Caki2 (cell line): ENCODE measurements around the gene MARK1. TPM values are rescaled to one million over a fixed set of nuclear protein-coding genes. Genes with fewer than 3 reads are reported as not detected.
"Not testable (repeated sequence)": the region's sequence is repeated elsewhere in the genome, so short reads cannot be mapped to it uniquely, and the experiment has no call there.

Experiments used
- DNase-seq: peaks from one replicate; pipeline ENCODE4 v3.0.0-alpha.2; 2015; ENCODE audit warnings: low read depth
- in situ Hi-C: cut with HindIII; loops from 2 replicates; pipeline ENCODE4 v1.10.0; 2016; ENCODE audit warnings: low sequenced_read_pairs, low pct_unique_long_range_greater_than_20kb, mixed read lengths
- total RNA-seq: library from RNA; depleted of rRNA; stranded (reverse); fragments of >200 nt; shearing (Covaris generic); gene quantifications from 2 replicates; pipeline ENCODE4 v1.2.3, GENCODE V29; 2014; ENCODE audit warnings: low replicate concordance

MARK1 gene
- total RNA-seq, 1 experiment from 2014 or later: 1.1 TPM

- in situ Hi-C loops: no loop called here
These were observed 152.2 kb downstream of the MARK1 start for GRCh38 chr1:220680085-220680687.

GRCh38 chr1:220681220-220681880, 153.4 kb downstream of the MARK1 start:
- in situ Hi-C loops: no loop called here

More at GRCh38 chr1:220680085-220680687, 152.2 kb downstream of the MARK1 start:
- peak; percentile 29 for DNase-seq

GRCh38 chr1:220682901-220683576, 155.1 kb downstream of the MARK1 start:
- in situ Hi-C loops: no loop called here
- peak; percentile 69 for DNase-seq

More at GRCh38 chr1:220681220-220681880, 153.4 kb downstream of the MARK1 start:
- no peak for DNase-seq

- DNase-seq, in situ Hi-C loops: not testable (repeated sequence)
These were observed 155.8 kb downstream of the MARK1 start for GRCh38 chr1:220683716-220684115.

- in situ Hi-C loops: no loop called here
- no peak for DNase-seq
These were observed 157.0 kb downstream of the MARK1 start for GRCh38 chr1:220684890-220685289.

GRCh38 chr1:220685879-220686278, 157.9 kb downstream of the MARK1 start:
- DNase-seq: no peak
- in situ Hi-C loops: no loop called here

GRCh38 chr1:220687809-220688208, 159.9 kb downstream of the MARK1 start:
- in situ Hi-C loops: no loop called here
- no peak for DNase-seq

GRCh38 chr1:220689666-220690065, 161.7 kb downstream of the MARK1 start:
- in situ Hi-C loops: no loop called here
- DNase-seq: no peak

- DNase-seq: peak; percentile 79
- in situ Hi-C loops: no loop called here
These were observed 162.5 kb downstream of the MARK1 start, which contains the start of gene C1orf115 for GRCh38 chr1:220690140-220691052. TSS of gene C1orf115 (plus strand) at chr1:220690363. CDS start at chr1:220690403, 40 bp downstream.

- no peak for DNase-seq
- in situ Hi-C loops: no loop called here
These were observed 163.2 kb downstream of the MARK1 start for GRCh38 chr1:220691053-220691684.

- in situ Hi-C loops: no loop called here
- no peak for DNase-seq
These were observed 164.7 kb downstream of the MARK1 start for GRCh38 chr1:220692436-220693228.

GRCh38 chr1:220694866-220695382, 167.0 kb downstream of the MARK1 start:
- DNase-seq: no peak
- in situ Hi-C loops: no loop called here

GRCh38 chr1:220695426-220695825, 167.5 kb downstream of the MARK1 start:
- in situ Hi-C loops: no loop called here
- DNase-seq: no peak

GRCh38 chr1:220696226-220696862, 168.4 kb downstream of the MARK1 start:
- in situ Hi-C loops: no loop called here

GRCh38 chr1:220696863-220697231, 168.9 kb downstream of the MARK1 start:
- no peak for DNase-seq
- in situ Hi-C loops: no loop called here

More at GRCh38 chr1:220696226-220696862, 168.4 kb downstream of the MARK1 start:
- no peak for DNase-seq

- no peak for DNase-seq
- in situ Hi-C loops: no loop called here
These were observed 169.4 kb downstream of the MARK1 start for GRCh38 chr1:220697326-220697725.
